Measurements from ENCODE around the gene F2RL3.
"Not testable (repeated sequence)": the region's sequence is repeated elsewhere in the genome, so short reads cannot be mapped to it uniquely, and the experiment has no call there.

Gene F2RL3

GRCh38 chr19:16922949-16923348 lies 34.1 kb downstream of the F2RL3 start:
- DNase-seq: no peak

GRCh38 chr19:16927883-16928282 lies 39.1 kb downstream of the F2RL3 start:
- no peak for DNase-seq

GRCh38 chr19:16928351-16928750 lies 39.6 kb downstream of the F2RL3 start:
- DNase-seq: no peak

- no peak for DNase-seq
Measured at GRCh38 chr19:16928916-16929315, 40.1 kb downstream of the F2RL3 start.

- DNase-seq: no peak
Measured at GRCh38 chr19:16930753-16931152, 42.0 kb downstream of the F2RL3 start.

- no peak for DNase-seq
Measured at GRCh38 chr19:16931306-16931705, 42.5 kb downstream of the F2RL3 start.

GRCh38 chr19:16934489-16934888 lies 45.7 kb downstream of the F2RL3 start:
- no peak for DNase-seq

- DNase-seq: no peak
Measured at GRCh38 chr19:16936901-16937300, 48.1 kb downstream of the F2RL3 start.

GRCh38 chr19:16937796-16938195 lies 49.0 kb downstream of the F2RL3 start:
- DNase-seq: not testable (repeated sequence)

GRCh38 chr19:16938211-16938610 lies 49.4 kb downstream of the F2RL3 start:
- no peak for DNase-seq

GRCh38 chr19:16940063-16940462 lies 51.3 kb downstream of the F2RL3 start:
- DNase-seq: not testable (repeated sequence)

GRCh38 chr19:16940626-16941025 lies 51.8 kb downstream of the F2RL3 start:
- no peak for DNase-seq

Measured in NCI-H510A (cell line).